ENCODE measurements around the gene CIC. TPM values are rescaled to one million over a fixed set of nuclear protein-coding genes. Genes with fewer than 3 reads are reported as not detected.
A peak's percentile ranks its signal among the peaks of the same experiment; 100 is the strongest.

Gene CIC
- total RNA-seq, 1 donor from 2014 or later = 96.5 TPM

DNA sequence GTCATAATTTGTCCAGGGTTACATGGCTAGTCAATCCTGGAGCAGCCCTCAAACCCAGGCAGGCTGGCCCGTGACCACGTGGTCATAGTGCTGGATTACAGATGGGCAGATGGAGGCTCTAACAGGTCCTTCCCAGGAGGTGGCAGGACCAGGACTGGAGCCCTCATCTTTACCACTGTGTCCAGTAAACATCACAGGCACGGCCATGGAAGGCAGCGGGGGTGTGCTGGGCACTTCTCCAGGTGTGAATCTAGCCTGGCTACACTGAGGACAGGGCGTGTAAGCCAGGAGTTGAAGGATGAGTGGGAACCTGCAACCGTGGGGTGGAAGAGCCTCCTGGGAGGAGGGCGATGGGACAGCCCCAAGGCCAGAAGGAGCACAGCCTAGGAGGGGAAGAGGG lies 6.1 kb downstream of the CIC start:
- H3K27me3 Mint-ChIP-seq = no peaks in the 10 kb centered on the region
- TF ChIP-seq CTCF (IDR thresholded peaks at IDR 0.05) = no peak
- H3K9me3 Mint-ChIP-seq = no peaks in the 10 kb centered on the region
- H3K4me3 Mint-ChIP-seq = no peak overlapping the region
- DNase-seq (no peak), ATAC-seq (ENCODE audit: low read depth) (no peak)
- ChIA-PET CTCF (interaction anchor here (1.0 kb wide), 1 partner anchor 30 kb away, joined by 3 read pairs; no protein-coding TSS in a partner anchor), POLR2A (interaction anchor here (0.6 kb wide), 1 partner anchor 193 kb away, joined by 4 read pairs; no protein-coding TSS in a partner anchor)
- no peak overlapping the region for H3K27ac Mint-ChIP-seq
- peaks cover 27% of the 10 kb centered on the region for H3K36me3 Mint-ChIP-seq (ENCODE audit: low read depth)
- intact Hi-C loops (cut with micrococcal nuclease) = no loop called here
- H3K4me1 Mint-ChIP-seq = peaks cover 47% of the 10 kb centered on the region

- Mint-ChIP-seq H3K4me1 (peaks cover 43% of the 10 kb centered on the region), H3K9me3 (no peaks in the 10 kb centered on the region), H3K27ac (no peak overlapping the region), H3K36me3 (ENCODE audit: low read depth) (peaks cover 24% of the 10 kb centered on the region), H3K4me3 (no peak overlapping the region), H3K27me3 (no peaks in the 10 kb centered on the region)
- DNase-seq (no peak), ATAC-seq (ENCODE audit: low read depth) (no peak)
- intact Hi-C loops (cut with micrococcal nuclease) = no loop called here
- no peak for TF ChIP-seq CTCF (IDR thresholded peaks at IDR 0.05)
- POLR2A ChIA-PET = interaction anchor here (0.6 kb wide), 1 partner anchor 193 kb away, joined by 4 read pairs; no protein-coding TSS in a partner anchor
- CTCF ChIA-PET = interaction anchor here (1.0 kb wide), 1 partner anchor 30 kb away, joined by 3 read pairs; no protein-coding TSS in a partner anchor
Observed at GRCh38 chr19:42275517-42275916, 6.5 kb downstream of the CIC start.

DNA sequence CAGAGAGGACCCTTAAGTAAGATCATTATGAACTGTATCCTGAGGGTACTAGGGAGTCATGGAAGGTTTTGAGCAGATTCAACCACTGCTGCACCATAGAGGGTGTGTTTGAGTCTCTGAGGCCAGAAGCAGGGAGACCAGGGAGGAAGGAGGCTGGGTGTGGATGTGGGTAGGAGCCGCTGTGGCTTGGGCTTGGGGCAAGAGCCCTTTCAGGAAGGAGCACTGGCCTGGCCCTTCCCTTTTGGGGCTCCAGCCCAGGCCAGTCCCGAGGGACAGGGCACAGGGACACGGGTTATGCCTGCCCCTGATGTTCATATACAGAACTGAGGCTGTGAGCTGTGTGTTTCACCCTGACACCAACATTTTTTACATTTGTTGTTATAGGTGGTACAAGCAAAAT lies 7.2 kb downstream of the CIC start:
- Mint-ChIP-seq H3K4me1 (peaks cover 39% of the 10 kb centered on the region), H3K36me3 (ENCODE audit: low read depth) (peaks cover 22% of the 10 kb centered on the region), H3K9me3 (no peaks in the 10 kb centered on the region), H3K4me3 (no peak overlapping the region), H3K27me3 (no peaks in the 10 kb centered on the region), H3K27ac (peak overlapping the region; percentile 1)
- intact Hi-C loops (cut with micrococcal nuclease) = no loop called here
- ChIA-PET CTCF (no interaction called here), POLR2A (interaction anchor here (0.8 kb wide), 1 partner anchor 24 kb away, joined by 3 read pairs; no protein-coding TSS in a partner anchor)
- no peak for TF ChIP-seq CTCF (IDR thresholded peaks at IDR 0.05)
- DNase-seq = no peak
- ATAC-seq (ENCODE audit: low read depth) = no peak

- intact Hi-C loops (cut with micrococcal nuclease) = no loop called here
- DNase-seq = no peak
- Mint-ChIP-seq H3K27ac (no peak overlapping the region), H3K4me3 (no peak overlapping the region), H3K4me1 (peaks cover 40% of the 10 kb centered on the region), H3K36me3 (ENCODE audit: low read depth) (peaks cover 18% of the 10 kb centered on the region), H3K27me3 (no peaks in the 10 kb centered on the region), H3K9me3 (no peaks in the 10 kb centered on the region)
- POLR2A ChIA-PET = interaction anchor here (0.6 to 0.8 kb wide), 2 partner anchors 24 to 62 kb away, joined by 3 to 7 read pairs; no protein-coding TSS in a partner anchor
- no peak for TF ChIP-seq CTCF (IDR thresholded peaks at IDR 0.05)
- no peak for ATAC-seq (ENCODE audit: low read depth)
- CTCF ChIA-PET = no interaction called here
Observed at GRCh38 chr19:42276821-42277220, 7.8 kb downstream of the CIC start.

DNA sequence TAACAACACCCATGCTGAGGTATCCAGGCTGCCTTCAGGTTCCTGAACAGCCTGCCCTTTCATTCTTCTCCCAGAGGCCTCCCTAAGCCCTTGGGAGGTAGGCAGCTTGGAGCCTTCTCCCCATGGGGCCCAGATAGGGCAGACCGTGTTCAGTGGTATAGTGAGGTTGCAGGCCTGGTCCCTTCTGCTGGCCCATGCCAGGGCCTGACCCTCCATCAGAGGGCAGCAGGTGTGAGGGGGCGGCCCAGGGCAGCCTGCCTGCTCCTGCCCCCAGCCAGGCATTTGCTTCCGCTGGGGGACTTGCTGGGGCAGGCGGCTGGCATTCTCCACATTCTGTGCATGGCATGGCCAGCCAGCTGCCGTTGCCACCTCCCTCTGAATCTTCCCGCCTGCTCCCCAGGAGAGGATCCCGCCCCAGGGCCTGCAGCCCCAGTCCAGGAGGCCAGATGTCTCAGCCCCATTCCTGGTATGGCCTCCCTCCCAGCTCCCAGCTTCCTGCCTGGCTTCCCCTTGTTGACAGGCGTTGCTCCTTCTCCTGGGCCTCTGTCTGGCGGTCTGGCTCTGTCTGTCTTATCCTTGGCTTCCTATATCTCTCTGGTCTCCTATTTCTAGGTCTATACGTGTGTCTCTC lies 8.9 kb downstream of the CIC start:
- no peak for TF ChIP-seq CTCF (IDR thresholded peaks at IDR 0.05)
- Mint-ChIP-seq H3K27ac (no peak overlapping the region), H3K9me3 (no peaks in the 10 kb centered on the region), H3K36me3 (ENCODE audit: low read depth) (peaks cover 18% of the 10 kb centered on the region), H3K4me3 (no peak overlapping the region), H3K4me1 (peaks cover 49% of the 10 kb centered on the region), H3K27me3 (no peaks in the 10 kb centered on the region)
- CTCF ChIA-PET = interaction anchor here (2.0 to 2.9 kb wide), 4 partner anchors 32 to 146 kb away, joined by 7 to 29 read pairs (median 26); partner anchors contain the start of genes GSK3A and POU2F2
- ATAC-seq (ENCODE audit: low read depth) (no peak), DNase-seq (no peak)
- POLR2A ChIA-PET = interaction anchor here (0.7 to 2.0 kb wide), 2 partner anchors 9 to 58 kb away, joined by 3 to 5 read pairs; partner anchors contain the start of genes CIC and ZNF526
- intact Hi-C loops (cut with micrococcal nuclease) = no loop called here

All from activated B cell treated with CpG ODN at 0.5 μM for 24 hours (primary cell).